Hematopoietic multipotent progenitor cell treated with erythropoietin and hydrocortisone succinate and interleukin-3 and kit ligand, for 4 days (in vitro differentiated cells): ENCODE results near the gene NAT14.

Experiments used
- DNase-seq: peaks from one replicate; pipeline ENCODE4 v3.0.0-alpha.2; 2015

The NAT14 gene

GRCh38 chr19:55472463-55472862 lies 12.5 kb upstream of the NAT14 start:
- DNase-seq: no peak

- no peak for DNase-seq
Measured at GRCh38 chr19:55473225-55474012, 11.6 kb upstream of the NAT14 start.

- DNase-seq: no peak
Measured at GRCh38 chr19:55474269-55475265, 10.4 kb upstream of the NAT14 start.

DNA sequence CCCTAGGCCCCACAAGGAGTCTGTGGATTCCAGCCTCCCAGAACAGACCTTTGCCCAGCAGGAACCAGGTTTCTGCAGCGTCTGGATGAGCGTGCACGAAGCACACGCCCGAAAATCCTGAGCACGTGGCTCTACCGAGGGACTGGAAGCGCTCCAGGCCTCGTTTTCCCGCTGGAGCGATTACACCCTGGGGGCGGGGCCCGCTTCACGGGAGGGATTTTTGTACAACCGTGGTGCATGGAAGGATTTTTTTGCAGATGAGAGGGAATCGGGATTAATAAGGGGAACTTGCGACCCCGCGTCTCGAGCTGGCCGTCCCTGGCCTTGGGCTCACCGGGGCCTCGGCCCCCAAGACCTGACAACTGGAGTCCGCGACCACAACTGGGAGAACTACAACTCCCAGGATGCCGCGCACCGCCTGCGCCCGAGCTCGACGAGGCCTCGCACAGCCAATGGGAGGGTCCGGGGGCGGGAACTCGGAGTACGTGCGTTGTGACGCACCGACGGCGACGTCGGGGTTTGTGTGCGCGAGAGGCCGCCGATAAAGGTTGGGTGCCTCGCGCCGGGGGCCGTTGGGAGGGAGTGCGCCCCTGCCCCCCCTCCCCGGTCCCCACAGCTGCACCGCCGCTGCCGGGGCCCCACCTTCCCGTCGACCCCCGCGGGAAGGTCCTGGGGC lies 8.8 kb upstream of the NAT14 start, which contains the start of gene ZNF628:
Gene ZNF628 (plus strand): TSS at position 518 of the 676 bp plus-strand sequence. CDS start 3,294 bp downstream, outside the sequence.
- DNase-seq: peak; percentile 99

DNA sequence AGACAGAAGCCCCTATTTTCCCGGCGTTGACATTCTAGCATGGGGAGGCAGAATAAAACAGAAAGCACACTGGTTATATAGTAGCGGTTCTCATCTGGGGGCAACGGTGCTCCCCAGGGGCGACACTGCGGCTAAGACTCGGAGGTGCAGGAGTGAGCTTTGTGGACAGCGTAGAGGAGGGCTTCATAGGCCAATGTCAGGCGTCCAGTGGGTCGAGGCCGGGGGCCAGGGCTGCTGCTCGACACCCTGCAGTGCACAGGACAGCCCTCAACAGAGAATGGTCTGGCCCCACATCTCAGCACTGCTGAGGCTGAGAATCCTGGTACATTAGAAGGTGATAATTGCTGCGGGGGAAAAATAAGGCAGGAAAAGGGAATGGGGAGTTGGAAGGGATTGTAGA lies 7.1 kb upstream of the NAT14 start:
- no peak for DNase-seq

DNA sequence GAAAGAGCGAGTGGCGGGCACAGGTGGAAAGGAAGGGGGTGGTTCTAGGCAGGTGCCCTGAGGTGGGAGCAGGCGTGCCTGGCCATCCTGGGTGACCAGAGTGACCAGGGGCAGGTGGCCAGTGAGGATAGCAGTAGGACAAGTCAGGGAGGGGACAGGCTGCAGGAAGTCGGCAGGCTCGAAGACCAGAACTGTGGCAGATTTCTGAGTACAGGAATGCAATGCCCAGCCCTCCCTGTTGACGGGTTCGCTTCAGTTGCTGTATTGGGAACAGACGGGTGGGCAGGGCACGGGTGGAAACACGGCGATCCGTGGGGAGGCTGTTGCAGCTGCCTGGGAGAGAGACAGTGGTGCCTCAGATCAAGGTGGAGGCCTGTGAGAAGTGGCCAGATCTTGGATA lies 6.6 kb upstream of the NAT14 start:
- no peak for DNase-seq

- no peak for DNase-seq
Measured at GRCh38 chr19:55479045-55479444, 5.9 kb upstream of the NAT14 start.

GRCh38 chr19:55479451-55480230 lies 5.3 kb upstream of the NAT14 start:
- no peak for DNase-seq

DNA sequence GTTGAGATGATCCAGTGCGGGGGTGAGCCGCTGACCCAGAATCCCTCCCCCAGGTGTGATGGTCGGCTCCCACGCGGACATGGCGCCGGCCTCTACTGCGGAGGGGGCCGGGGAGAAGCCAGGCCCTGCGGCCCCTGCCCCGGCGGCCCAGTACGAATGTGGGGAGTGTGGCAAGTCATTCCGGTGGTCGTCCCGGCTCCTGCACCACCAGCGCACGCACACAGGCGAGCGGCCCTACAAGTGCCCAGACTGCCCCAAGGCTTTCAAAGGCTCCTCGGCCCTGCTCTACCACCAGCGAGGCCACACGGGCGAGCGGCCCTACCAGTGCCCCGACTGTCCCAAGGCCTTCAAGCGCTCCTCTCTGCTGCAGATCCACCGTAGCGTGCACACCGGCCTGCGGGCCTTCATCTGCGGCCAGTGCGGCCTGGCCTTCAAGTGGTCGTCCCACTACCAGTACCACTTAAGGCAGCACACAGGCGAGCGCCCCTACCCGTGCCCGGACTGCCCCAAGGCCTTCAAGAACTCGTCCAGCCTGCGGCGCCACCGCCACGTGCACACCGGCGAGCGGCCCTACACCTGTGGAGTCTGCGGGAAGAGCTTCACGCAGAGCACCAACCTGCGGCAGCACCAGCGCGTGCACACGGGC lies 3.7 kb upstream of the NAT14 start:
- no peak for DNase-seq

DNA sequence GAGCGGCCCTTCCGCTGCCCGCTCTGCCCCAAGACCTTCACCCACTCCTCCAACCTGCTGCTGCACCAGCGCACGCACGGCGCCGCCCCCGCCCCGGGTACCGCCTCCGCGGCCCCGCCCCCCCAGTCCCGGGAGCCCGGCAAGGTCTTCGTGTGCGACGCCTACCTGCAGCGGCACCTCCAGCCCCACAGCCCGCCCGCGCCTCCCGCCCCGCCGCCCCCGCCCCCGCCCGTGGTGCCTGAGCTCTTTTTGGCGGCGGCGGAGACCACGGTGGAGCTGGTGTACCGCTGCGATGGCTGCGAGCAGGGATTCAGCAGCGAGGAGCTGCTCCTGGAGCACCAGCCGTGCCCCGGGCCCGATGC lies 3.2 kb upstream of the NAT14 start:
- DNase-seq: no peak

GRCh38 chr19:55482156-55482961 lies 2.6 kb upstream of the NAT14 start:
- DNase-seq: no peak

GRCh38 chr19:55482967-55483705 lies 1.9 kb upstream of the NAT14 start:
- DNase-seq: no peak

GRCh38 chr19:55483706-55484592 lies 1.0 kb upstream of the NAT14 start:
- DNase-seq: no peak

GRCh38 chr19:55485439-55486011 lies 537 bp downstream of the NAT14 start:
- DNase-seq: peak; percentile 39

GRCh38 chr19:55486043-55486970 lies 1.3 kb downstream of the NAT14 start:
- no peak for DNase-seq

DNA sequence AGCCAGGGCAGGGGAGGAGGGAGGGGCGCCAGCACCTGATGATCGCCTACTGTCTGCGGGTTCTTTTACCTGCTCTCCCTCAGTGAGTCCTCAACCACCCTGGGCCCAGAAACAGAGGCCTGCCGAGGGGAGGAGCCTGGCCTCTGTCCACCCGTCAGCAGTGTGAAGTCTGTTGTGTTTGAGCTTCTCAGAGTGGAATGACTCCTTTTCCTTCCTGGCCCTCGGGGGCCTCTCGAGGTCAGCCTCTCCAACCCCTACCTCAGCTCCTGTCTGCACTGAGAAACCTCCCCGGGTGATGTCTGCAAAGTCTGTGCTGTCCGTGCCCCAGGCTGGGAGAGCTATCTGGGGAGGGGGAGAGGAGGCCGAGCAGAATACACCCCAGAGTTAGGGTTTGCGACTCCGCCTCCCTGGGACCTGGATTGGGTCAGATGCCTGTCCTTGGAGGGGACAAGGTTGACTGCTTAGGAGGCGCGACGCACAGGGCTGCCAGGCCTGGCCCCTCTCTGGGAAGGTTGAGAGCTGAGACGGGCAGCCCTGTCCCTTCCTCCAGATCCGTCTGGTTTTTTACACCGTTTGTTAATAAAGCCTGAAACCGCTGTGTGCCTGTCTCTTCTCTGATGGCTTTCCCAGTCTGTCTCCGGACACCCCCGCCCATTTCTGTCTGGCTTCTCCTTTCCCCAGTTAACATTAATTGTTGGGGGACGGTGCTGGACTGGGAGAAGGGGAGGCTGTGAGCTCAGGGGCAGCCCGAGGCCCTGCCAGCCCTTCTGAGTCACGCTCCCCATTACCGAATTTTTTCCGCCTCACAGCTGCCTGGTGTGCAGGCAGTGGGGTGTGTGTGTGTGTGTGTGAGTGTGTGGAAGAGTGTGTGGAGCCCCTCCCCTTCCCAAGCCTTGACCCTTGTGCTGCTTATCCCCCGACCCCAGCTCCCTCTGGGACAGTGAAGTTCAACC lies 2.3 kb downstream of the NAT14 start:
- DNase-seq: peak; percentile 29
